Left hindlimb (tissue), 1 donor: ENCODE results near the gene TUBB3.
"Not testable (repeated sequence)": the region's sequence is repeated elsewhere in the genome, so short reads cannot be mapped to it uniquely, and the experiment has no call there.

Experiments
- DNase-seq: peaks from one replicate; pipeline ENCODE4 v3.0.0-alpha.2; 2018

The TUBB3 gene

DNA sequence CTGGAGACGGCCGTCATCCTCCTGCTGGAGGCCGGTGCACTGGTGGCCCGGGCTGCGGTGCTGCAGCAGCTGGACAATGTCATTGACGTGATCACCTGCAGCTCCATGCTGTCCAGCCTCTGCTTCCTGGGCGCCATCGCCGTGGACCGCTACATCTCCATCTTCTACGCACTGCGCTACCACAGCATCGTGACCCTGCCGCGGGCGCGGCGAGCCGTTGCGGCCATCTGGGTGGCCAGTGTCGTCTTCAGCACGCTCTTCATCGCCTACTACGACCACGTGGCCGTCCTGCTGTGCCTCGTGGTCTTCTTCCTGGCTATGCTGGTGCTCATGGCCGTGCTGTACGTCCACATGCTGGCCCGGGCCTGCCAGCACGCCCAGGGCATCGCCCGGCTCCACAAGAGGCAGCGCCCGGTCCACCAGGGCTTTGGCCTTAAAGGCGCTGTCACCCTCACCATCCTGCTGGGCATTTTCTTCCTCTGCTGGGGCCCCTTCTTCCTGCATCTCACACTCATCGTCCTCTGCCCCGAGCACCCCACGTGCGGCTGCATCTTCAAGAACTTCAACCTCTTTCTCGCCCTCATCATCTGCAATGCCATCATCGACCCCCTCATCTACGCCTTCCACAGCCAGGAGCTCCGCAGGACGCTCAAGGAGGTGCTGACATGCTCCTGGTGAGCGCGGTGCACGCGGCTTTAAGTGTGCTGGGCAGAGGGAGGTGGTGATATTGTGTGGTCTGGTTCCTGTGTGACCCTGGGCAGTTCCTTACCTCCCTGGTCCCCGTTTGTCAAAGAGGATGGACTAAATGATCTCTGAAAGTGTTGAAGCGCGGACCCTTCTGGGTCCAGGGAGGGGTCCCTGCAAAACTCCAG is 3.4 kb upstream of the TUBB3 start:
- DNase-seq = peak; percentile 39

- DNase-seq = no peak
These were observed 2.4 kb upstream of the TUBB3 start for GRCh38 chr16:89920723-89921122.

DNA sequence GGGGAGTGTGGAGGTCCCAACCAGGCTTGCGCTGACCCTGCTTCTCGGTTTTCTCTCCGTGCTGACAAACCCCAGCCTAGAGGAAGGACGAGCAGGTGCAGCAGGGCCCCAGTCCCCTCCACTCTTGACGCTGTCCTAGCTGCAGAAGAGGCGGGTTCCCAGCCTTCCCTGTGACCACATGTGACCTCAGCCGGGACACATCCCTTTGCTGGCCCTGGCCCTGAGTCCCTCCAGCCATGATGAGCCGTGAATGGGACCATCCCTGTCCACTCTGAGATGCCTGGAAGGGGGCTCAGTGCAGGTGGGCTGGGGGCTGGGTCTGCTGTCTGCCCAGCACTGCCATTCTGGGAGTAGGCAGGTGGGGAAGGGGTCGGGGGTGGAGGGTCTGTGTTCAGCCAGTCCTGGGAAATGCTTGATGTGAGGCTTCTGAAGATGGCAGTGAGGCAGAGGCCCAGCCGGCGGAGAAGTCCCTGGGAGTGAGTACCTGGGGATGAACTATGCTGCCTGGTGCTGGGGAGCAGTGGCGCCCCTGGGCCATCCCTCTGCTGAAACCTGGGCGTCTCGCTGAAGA is 1.9 kb upstream of the TUBB3 start:
- no peak for DNase-seq

- DNase-seq = peak; percentile 88
These were observed 1.3 kb upstream of the TUBB3 start for GRCh38 chr16:89921702-89922476.

DNA sequence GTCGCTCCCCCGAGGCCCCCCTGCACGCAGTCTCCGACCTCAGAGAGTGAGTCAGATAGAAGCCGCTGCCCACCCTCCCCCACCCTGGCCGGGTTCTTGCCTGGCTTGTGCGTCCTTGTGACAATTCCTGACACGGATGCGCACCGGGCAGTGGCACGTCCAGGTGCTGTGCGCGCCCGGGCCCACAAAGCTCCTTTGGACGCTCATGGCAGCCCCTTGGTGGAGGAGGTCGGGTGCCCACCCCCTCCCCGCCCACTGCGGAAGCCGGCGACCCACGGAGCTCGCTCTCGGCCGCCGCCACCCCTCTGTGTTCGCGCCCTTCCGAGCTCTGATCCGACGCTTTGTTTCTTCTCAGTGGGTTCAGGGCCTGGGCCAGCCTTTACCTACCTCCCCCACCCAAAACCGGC is 662 bp upstream of the TUBB3 start:
- peak; percentile 83 for DNase-seq

GRCh38 chr16:89923640-89924296 is 626 bp downstream of the TUBB3 start:
- no peak for DNase-seq

- peak; percentile 67 for DNase-seq
These were observed 1.3 kb downstream of the TUBB3 start for GRCh38 chr16:89924297-89924924.

DNA sequence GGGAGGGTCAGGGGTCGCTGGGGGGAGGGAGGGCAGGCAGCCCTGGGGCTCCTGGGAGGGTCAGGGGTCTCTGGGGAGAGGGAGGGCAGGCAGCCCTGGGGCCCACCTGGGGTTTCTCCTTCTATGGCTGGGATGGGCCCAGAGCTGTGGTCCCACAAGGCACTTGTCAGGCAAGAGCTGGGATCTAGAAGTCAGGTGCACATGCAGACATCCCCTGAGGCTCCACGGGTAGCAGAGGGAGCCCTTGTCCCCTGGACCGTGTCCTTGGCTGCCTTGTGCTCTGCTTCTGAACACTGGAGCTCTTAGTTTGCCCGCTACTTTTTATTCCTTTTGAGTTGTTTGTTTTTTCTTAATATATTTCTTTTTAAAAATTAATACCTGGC is 1.8 kb downstream of the TUBB3 start:
- DNase-seq = peak; percentile 28

DNA sequence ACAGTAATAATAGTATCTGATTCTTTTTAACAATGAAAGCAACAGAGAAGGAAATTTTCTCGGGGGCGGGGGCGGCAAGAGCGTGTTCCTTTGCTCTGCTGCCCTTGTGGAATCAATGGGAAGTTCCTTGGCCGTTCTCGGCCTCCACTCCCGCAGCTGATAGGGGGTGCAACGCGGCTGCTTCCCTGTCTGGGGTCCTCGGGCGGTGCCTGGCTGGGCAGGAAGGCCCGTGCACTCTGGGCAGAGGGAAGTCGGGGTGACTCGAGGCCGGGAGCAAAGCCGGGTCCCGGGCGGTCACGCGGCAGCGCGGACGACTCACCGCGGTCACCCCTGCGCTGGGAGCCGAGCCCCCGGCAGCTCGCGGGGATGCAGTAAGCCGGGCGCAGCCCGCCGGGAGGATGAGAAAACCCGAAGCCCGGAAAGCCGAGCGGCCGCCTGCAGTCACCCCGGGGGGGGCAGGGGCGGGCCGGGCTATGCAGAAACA is 2.5 kb downstream of the TUBB3 start:
- DNase-seq = no peak

GRCh38 chr16:89931305-89931896 is 8.3 kb downstream of the TUBB3 start:
- DNase-seq = no peak

- DNase-seq = no peak
These were observed 8.8 kb downstream of the TUBB3 start for GRCh38 chr16:89931964-89932363.

DNA sequence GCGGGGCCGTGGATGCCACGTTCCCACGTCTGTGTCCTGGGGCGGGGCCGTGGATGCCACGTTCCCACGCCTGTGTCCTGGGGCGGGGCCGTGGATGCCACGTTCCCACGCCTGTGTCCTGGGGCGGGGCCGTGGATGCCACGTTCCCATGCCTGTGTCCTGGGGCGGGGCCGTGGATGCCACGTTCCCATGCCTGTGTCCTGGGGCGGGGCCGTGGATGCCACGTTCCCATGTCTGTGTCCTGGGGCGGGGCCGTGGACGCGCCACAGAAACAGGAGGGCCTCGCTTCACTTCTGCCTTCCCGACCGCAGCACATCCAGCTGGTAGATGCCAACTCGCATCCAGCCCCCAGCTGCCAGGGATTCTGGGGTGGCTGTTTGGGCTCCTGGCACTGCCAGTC is 10.9 kb downstream of the TUBB3 start:
- DNase-seq = not testable (repeated sequence)

DNA sequence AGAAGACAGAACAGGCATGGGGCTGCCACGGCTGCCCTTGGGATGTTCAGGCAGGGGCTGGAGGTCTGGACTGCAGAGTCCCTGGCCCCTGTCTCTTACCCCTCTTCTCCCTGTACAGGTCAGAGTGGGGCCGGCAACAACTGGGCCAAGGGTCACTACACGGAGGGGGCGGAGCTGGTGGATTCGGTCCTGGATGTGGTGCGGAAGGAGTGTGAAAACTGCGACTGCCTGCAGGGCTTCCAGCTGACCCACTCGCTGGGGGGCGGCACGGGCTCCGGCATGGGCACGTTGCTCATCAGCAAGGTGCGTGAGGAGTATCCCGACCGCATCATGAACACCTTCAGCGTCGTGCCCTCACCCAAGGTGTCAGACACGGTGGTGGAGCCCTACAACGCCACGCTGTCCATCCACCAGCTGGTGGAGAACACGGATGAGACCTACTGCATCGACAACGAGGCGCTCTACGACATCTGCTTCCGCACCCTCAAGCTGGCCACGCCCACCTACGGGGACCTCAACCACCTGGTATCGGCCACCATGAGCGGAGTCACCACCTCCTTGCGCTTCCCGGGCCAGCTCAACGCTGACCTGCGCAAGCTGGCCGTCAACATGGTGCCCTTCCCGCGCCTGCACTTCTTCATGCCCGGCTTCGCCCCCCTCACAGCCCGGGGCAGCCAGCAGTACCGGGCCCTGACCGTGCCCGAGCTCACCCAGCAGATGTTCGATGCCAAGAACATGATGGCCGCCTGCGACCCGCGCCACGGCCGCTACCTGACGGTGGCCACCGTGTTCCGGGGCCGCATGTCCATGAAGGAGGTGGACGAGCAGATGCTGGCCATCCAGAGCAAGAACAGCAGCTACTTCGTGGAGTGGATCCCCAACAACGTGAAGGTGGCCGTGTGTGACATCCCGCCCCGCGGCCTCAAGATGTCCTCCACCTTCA is 11.7 kb downstream of the TUBB3 start:
- no peak for DNase-seq

DNA sequence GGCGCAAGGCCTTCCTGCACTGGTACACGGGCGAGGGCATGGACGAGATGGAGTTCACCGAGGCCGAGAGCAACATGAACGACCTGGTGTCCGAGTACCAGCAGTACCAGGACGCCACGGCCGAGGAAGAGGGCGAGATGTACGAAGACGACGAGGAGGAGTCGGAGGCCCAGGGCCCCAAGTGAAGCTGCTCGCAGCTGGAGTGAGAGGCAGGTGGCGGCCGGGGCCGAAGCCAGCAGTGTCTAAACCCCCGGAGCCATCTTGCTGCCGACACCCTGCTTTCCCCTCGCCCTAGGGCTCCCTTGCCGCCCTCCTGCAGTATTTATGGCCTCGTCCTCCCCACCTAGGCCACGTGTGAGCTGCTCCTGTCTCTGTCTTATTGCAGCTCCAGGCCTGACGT is 12.5 kb downstream of the TUBB3 start:
- not testable (repeated sequence) for DNase-seq

DNA sequence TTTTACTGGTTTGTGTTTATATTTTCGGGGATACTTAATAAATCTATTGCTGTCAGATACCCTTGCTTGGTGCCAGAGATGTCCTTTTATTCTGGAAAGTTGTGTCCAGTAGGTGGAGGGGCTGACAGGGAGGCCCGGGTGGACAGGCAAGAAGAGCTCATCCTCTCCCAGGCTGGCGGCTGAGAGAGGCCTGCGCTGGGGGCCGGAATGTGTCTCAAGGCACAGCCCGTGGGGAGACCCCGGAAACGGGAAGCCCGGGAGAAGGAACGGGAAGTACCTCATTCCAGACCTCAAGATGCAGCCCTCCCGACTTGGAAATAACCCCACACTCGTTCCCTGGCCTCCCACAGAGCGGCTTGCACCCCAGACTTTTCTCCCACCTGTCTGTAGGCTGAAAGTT is 12.9 kb downstream of the TUBB3 start:
- no peak for DNase-seq

GRCh38 chr16:89936508-89936907 is 13.4 kb downstream of the TUBB3 start:
- DNase-seq = no peak

DNA sequence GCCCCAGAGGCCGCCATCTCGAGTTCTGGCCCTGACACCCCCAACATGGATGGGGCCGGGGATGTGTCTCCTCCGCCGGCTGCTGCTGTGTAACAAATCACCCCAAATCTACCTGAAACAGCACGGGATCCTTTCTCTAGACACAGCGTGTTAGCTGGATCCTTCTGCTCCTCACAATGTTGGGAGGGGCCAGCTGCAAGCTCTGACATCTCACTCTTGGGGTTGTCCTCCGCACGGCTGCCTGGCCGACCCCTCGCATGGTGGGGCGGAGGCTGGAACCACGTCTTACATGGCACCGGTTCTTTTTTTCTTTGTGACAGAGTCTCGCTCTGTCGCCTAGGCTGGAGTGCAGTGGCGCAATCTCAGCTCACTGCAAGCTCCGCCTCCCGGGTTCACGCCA is 13.8 kb downstream of the TUBB3 start:
- no peak for DNase-seq

GRCh38 chr16:89938175-89938885 is 15.2 kb downstream of the TUBB3 start:
- no peak for DNase-seq

DNA sequence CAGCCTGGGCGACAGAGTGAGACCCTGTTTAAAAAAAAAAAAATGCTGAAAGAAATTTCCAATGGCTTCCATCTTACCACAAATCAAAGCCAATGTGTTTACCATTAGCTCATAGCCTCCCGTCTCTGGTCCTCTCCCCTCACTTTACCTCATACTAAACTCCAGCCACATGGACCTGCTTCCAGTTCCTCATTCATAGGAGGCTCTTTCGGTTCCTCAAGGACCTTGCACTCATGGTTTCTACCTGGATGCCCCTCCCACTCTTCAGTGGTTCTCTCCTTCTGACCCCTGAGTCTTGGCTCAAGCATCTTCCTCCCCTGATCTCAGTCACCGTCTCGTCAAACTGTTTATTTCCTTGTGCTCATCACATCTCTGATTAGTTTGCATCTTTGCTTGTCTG is 21.6 kb downstream of the TUBB3 start:
- no peak for DNase-seq

DNA sequence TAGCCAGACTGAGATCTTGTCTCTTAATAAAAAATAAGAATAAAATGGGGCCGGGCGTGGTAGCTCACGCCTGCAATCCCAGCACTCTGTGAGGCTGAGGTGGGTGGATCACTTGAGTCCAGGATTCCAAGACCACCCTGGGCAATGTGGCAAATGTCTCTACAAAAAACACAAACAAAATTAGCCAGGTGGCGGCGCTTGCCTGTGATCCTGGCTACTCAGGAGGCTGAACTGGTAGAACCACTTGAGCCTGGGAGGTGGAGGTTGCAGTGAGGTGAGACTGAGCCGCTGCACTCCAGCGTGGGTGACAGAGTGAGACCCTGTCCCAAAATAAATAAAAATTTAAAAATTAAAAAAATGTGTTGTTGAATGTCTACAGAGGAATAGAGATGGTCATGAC is 22.5 kb downstream of the TUBB3 start:
- no peak for DNase-seq
